Stimulated activated effector memory CD8-positive, alpha-beta T cell treated with anti-CD3 and anti-CD28 coated beads, Interleukin-12 subunit alpha, Interleukin-12 subunit beta, amount 100 ng/mL, for 72 hours (primary cell): ENCODE data around the gene CDYL2.

Experiments used
- ATAC-seq: fragments of 150-1000 bp; cut with Tn5 transposase; 2 replicates; pipeline ENCODE4 v1.10.0; 2021
- DNase-seq, 2 donors: peaks; one replicate each; pipeline ENCODE4 v3.0.0; 2021 to 2022; ENCODE audit warnings: low spot score in 2 of 2
- H3K27ac Mint-ChIP-seq: one replicate; pipeline ENCODE4 v1.8.0; 2022; ENCODE audit warnings: mild to moderate bottlenecking, mixed read lengths
- H3K36me3 Mint-ChIP-seq: one replicate; pipeline ENCODE4 v1.8.0; 2022; ENCODE audit warnings: mild to moderate bottlenecking, mixed read lengths
- H3K4me1 Mint-ChIP-seq: one replicate; pipeline ENCODE4 v1.8.0; 2022; ENCODE audit warnings: mixed read lengths
- H3K4me3 Mint-ChIP-seq: one replicate; pipeline ENCODE4 v1.8.0; 2022; ENCODE audit warnings: mild to moderate bottlenecking, mixed read lengths
- H3K9me3 Mint-ChIP-seq: one replicate; pipeline ENCODE4 v1.8.0; 2022; ENCODE audit warnings: mixed read lengths

The CDYL2 gene

GRCh38 chr16:80607204-80607603, 197.2 kb downstream of the CDYL2 start:
- ATAC-seq (no peak), DNase-seq (no peak)
- peaks cover 21% of the 10 kb centered on the region for H3K4me1 Mint-ChIP-seq
- H3K36me3 Mint-ChIP-seq, result peaks cover 12% of the 10 kb centered on the region
- H3K4me3 Mint-ChIP-seq, result no peak overlapping the region
- peak overlapping the region; percentile 33 for H3K27ac Mint-ChIP-seq
- H3K9me3 Mint-ChIP-seq, result peaks cover 7% of the 10 kb centered on the region

DNA sequence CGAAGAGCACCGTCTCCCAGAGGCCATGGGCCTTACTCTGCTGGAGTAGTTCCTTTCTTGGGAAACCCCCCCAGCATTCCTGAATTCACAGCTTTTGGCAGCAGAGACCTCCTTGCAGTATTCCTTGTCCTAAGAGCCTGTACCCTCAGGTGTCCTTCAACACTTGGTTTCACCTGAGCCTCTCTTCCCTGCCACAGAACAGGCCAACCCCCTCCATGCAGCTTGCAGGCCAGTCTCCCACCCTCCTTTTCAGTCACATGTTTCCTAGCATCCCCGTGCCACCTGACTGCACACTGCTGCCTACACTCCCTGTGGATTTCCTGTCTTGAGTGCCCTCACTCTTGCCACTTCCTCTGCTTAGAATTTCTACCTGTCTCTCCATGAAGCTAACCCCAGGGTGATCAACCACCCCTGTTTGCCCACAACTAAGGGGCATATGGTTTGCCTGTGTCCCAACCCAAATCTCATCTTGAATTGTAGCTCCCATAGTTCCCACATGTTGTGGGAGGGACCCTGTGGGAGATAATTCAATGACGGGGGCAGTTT, 198.1 kb downstream of the CDYL2 start:
- Mint-ChIP-seq H3K4me3 (no peak overlapping the region), H3K27ac (peak overlapping the region; percentile 33), H3K36me3 (peaks cover 12% of the 10 kb centered on the region), H3K4me1 (peaks cover 23% of the 10 kb centered on the region), H3K9me3 (peaks cover 7% of the 10 kb centered on the region)
- DNase-seq (no peak), ATAC-seq (no peak)

DNA sequence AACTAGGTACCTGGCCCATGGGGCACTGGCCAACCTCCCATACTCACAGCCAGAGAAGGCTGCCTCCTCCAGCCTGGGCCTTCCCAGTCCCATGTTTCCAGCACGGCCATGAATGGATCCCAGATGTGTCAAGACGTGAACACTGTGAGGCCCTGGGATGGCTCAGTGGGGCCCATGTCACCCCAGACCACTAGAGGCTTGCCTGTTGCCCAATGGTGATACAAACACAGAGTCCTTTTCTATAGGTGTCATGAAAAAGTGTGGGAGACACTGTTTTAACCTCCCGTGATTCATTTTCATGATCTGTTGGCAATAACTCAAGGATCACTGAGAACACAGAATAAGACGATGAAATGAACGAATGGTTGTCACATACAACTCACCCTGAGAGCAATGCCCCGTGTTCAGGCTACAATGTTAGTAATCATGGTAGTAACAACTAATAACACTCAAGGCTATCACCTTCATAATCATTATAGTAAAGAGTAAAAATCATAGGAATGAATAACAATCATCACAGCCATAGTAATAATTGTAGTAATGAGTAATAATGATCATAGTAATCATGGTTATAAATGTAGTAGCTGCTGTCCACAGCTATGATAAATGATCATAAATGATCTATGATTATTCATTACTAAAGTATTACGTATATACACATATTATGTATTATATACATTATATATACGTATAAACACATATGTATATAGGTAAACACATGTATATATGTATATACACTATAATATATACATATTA, 199.6 kb downstream of the CDYL2 start:
- Mint-ChIP-seq H3K4me3 (no peak overlapping the region), H3K27ac (no peak overlapping the region), H3K4me1 (peaks cover 28% of the 10 kb centered on the region), H3K36me3 (peaks cover 12% of the 10 kb centered on the region), H3K9me3 (peaks cover 7% of the 10 kb centered on the region)
- no peak for DNase-seq
- peak; percentile 87 for ATAC-seq

DNA sequence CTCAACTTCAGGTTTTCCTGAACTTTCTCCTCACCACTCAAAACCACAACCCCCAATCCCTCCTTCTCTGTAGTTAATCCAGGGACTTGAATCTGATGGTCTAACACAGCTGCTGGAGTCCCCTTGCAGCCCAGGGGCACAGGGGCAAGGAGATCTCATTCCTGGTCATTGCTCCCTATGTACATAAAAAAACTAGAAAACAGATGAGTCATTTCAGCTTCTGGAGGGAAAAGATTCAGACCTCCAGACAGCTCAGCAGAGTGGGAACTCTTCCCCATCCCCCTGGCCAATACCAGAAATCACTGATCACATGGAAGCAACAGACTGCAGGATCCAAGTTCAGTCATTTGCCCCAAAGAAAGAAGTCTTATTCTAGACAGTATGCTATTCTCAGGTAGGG, 201.5 kb downstream of the CDYL2 start:
- peaks cover 28% of the 10 kb centered on the region for H3K4me1 Mint-ChIP-seq
- no peak for DNase-seq
- peaks cover 7% of the 10 kb centered on the region for H3K9me3 Mint-ChIP-seq
- H3K4me3 Mint-ChIP-seq, result no peak overlapping the region
- H3K36me3 Mint-ChIP-seq, result peaks cover 12% of the 10 kb centered on the region
- ATAC-seq, result no peak
- H3K27ac Mint-ChIP-seq, result no peak overlapping the region

DNA sequence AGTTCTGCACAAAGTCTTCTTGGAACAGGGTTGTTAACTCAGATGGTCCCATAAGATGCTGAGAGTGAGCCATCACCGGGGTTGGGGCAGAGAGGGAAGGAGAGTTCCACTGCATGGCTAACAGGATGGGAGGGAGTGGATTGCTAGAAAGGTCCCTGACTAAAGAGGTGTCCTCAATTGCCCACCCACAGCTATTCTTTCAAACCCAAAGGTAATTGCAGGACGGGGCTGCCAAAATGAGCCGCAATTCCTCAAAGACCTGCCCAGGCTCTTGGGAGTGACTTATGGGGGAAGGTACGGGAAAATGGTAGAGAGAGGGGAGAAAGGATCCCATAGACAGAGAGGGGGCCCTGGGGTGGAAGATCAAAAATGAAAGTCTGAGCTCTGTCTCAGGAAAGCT, 203.2 kb downstream of the CDYL2 start:
- Mint-ChIP-seq H3K4me3 (no peak overlapping the region), H3K36me3 (peaks cover 7% of the 10 kb centered on the region), H3K4me1 (peaks cover 13% of the 10 kb centered on the region), H3K9me3 (peaks cover 8% of the 10 kb centered on the region), H3K27ac (peak overlapping the region; percentile 46)
- ATAC-seq (no peak), DNase-seq (no peak)

- no peak overlapping the region for H3K27ac Mint-ChIP-seq
- H3K36me3 Mint-ChIP-seq, result peaks cover 3% of the 10 kb centered on the region
- peaks cover 8% of the 10 kb centered on the region for H3K4me1 Mint-ChIP-seq
- H3K4me3 Mint-ChIP-seq, result no peak overlapping the region
- H3K9me3 Mint-ChIP-seq, result peaks cover 11% of the 10 kb centered on the region
- no peak for ATAC-seq
- no peak for DNase-seq
Observed at GRCh38 chr16:80599466-80599865, 204.9 kb downstream of the CDYL2 start.

DNA sequence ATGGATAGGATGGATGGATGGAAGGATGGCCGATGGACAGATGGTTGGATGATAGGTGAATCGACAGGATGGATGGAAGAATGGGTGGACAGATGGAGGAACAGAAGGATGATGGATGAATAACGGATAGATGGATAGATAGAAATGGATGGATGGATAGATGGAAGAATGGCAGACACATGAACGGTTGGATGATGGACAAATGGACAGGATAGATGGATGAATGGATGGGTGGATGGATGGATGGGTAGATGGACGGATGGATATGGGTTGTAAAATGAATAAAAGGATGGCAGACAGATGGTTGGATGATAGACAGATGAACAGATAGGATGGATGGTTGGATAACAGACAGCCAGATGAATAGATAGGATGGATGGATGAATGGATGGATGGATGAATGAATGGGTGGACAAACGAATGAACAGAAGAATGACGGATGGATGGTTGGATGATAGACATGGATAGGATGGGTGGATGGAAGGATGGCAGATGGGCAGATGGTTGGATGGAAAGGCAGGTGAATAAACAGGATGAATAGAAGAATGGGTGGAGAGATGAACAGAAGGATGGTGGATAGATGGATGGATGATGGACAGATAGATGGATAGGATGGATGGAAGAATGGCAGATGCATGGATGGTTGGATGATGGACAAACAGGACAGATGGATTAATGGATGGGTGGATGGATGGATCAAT, 207.7 kb downstream of the CDYL2 start:
- Mint-ChIP-seq H3K27ac (no peak overlapping the region), H3K4me1 (peaks cover 14% of the 10 kb centered on the region), H3K4me3 (no peak overlapping the region), H3K9me3 (peaks cover 11% of the 10 kb centered on the region), H3K36me3 (no peaks in the 10 kb centered on the region)
- no peak for DNase-seq
- ATAC-seq, result no peak

- no peak for DNase-seq
- Mint-ChIP-seq H3K9me3 (peaks cover 11% of the 10 kb centered on the region), H3K4me1 (peaks cover 18% of the 10 kb centered on the region), H3K36me3 (no peaks in the 10 kb centered on the region), H3K4me3 (no peak overlapping the region), H3K27ac (no peak overlapping the region)
- no peak for ATAC-seq
Observed at GRCh38 chr16:80594756-80595155, 209.6 kb downstream of the CDYL2 start.

GRCh38 chr16:80592273-80592672, 212.1 kb downstream of the CDYL2 start:
- no peak for ATAC-seq
- Mint-ChIP-seq H3K9me3 (peaks cover 11% of the 10 kb centered on the region), H3K27ac (no peak overlapping the region), H3K4me3 (no peak overlapping the region), H3K36me3 (no peaks in the 10 kb centered on the region), H3K4me1 (peaks cover 18% of the 10 kb centered on the region)
- DNase-seq, result no peak

DNA sequence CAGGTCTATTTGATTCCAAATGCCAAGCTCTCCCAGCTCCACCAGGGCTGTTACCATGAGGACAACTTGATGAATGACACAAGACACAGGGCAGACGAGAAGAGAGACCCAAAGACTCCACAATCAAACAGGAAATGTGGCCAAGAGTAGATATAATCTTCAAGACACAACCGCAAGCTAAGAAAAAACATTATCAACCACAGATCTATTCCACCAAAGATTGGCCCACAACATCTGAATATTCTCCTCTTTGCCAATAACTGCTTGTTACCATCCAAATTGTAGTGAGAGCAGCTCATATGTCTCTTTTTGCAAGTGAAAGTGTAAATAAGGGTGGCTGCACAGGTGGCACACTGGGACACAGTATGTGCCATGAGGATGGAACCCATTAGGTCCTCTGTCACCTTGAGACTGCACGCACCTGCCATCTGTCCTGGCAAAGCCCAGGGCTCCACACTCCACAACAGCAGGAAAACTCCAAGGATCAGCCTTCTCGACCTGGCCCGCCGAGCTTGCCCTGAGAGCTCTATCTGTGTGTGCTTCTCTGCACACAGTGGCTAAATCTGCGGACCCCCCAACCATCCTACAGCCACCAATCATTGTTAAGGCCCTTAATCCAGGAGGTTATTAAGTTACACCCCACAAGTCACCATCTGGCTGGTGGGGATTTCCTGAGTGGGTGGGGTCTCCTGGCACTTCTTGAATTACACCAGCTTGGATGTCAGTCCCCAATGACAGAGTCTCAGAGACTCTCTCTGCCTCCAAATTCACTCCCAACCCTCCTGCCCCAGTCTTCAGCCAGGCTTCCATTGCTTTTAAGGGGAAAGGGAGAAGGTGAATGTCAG, 213.1 kb downstream of the CDYL2 start:
- Mint-ChIP-seq H3K4me3 (peak overlapping the region; percentile 25), H3K9me3 (peaks cover 4% of the 10 kb centered on the region), H3K4me1 (peaks cover 28% of the 10 kb centered on the region), H3K27ac (no peak overlapping the region), H3K36me3 (no peaks in the 10 kb centered on the region)
- ATAC-seq (peak; percentile 87), DNase-seq (no peak)

DNA sequence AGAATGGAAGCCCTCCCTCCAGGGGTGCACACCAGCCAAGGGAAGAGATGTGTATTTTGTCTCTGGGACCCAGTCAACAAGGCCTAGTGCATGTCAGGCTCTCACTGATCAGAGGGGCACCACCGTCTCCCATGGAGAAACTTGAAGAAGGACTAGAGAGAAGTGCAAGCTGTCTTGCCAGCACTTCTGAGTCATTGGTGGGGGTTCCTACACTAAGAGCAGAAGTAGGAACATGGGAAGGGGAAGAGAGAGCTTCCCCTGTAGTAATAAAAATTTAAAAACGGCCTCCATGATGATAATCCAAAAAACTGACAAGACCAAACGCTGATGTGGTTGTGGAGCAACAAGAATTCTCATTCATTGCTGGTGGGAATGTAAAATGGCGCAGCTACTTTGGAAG, 217.3 kb downstream of the CDYL2 start:
- ATAC-seq (no peak), DNase-seq (no peak)
- Mint-ChIP-seq H3K4me3 (no peak overlapping the region), H3K9me3 (peaks cover 3% of the 10 kb centered on the region), H3K36me3 (no peaks in the 10 kb centered on the region), H3K27ac (peak overlapping the region; percentile 34), H3K4me1 (peaks cover 53% of the 10 kb centered on the region)

DNA sequence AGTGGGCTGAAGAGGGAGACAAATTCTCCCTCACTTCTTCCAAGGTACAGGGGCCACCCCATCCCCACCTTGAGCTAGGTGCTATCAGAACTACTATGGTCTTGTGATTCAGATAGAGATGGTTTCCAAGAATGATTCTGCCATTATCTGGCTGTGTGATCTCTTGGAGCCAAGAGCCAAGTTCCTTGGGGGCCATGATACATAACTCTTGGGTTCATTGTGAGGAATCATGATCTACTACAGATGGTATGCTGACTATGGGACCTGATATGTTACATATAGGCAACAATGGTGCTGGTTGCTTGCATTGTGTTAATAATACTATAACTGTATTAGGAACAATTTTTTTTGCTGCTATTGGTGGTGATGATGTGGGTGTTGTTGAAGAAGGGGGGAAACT, 217.9 kb downstream of the CDYL2 start:
- DNase-seq (no peak), ATAC-seq (peak; percentile 4)
- Mint-ChIP-seq H3K9me3 (peaks cover 3% of the 10 kb centered on the region), H3K4me3 (no peak overlapping the region), H3K36me3 (no peaks in the 10 kb centered on the region), H3K4me1 (peaks cover 48% of the 10 kb centered on the region), H3K27ac (peak overlapping the region; percentile 34)

DNA sequence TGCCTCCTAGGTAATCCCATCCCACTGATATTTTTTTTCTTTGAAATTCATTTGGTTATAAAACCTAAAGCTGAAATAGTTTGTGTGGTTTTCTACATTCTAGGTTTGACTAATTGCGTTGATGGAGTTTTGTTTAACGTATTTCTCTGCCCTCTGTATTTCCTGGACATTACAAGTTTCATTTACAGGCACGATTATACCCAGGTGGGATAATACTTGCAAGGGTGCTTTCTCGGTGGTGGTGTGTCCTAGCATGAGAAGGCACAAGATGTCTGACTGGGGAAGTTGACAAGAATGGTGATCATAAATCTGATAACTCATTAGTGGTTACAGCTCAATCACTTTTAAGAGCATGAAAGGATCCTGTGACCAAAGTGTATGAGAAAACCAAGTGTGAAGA, 218.6 kb downstream of the CDYL2 start:
- Mint-ChIP-seq H3K36me3 (peaks cover under 1% of the 10 kb centered on the region), H3K4me1 (peaks cover 48% of the 10 kb centered on the region), H3K27ac (peak overlapping the region; percentile 34), H3K4me3 (no peak overlapping the region), H3K9me3 (peaks cover 5% of the 10 kb centered on the region)
- ATAC-seq (peak; percentile 83), DNase-seq (no peak)

DNA sequence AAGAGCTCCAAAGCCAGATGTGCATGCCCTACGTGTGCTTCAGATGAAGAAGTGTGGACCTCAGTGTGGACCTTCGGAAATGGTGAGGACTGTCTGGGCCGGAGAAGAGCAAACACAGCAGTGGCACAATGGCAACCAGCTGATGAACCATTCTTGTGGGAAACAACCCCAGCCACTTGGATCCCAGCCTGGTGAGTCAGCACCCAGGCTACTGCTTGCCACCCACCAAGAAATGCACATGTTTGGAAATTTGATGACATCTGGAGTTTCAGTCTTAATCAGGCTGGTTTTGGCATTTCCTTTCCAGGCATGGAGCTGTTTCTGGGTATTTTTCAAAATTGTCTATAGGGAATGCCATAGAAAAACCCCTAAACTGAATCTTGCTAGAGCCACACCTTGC, 220.9 kb downstream of the CDYL2 start:
- Mint-ChIP-seq H3K4me1 (peaks cover 57% of the 10 kb centered on the region), H3K27ac (peak overlapping the region; percentile 67), H3K9me3 (peaks cover 7% of the 10 kb centered on the region), H3K4me3 (peak overlapping the region; percentile 6), H3K36me3 (peaks cover 12% of the 10 kb centered on the region)
- DNase-seq, result peak; percentile 34 to 78
- peak; percentile 48 for ATAC-seq
